Endometrial microvascular endothelial cells (primary cell): ENCODE data around the gene CATSPER1. TPM values are rescaled to one million over a fixed set of nuclear protein-coding genes. Genes with fewer than 3 reads are reported as not detected.

Source experiments
- in situ Hi-C: cut with HindIII; loops from 2 replicates; pipeline ENCODE4 v1.10.0; 2017; ENCODE audit warnings: low sequenced_read_pairs, low pct_unique_long_range_greater_than_20kb; ENCODE audit errors: inconsistent ontology term
- total RNA-seq: library from RNA; depleted of rRNA; stranded (reverse); fragments of >200 nt; gene quantifications from one replicate; pipeline ENCODE4 v1.2.3, GENCODE V29; 2015; ENCODE audit errors: inconsistent ontology term

Gene CATSPER1
- total RNA-seq, 1 donor from 2014 or later = under 0.01 TPM

- in situ Hi-C loops = no loop called here
Measured at GRCh38 chr11:66008468-66009101, 17.7 kb downstream of the CATSPER1 start.

- in situ Hi-C loops = no loop called here
Measured at GRCh38 chr11:66008095-66008467, 18.2 kb downstream of the CATSPER1 start.

GRCh38 chr11:66007201-66007634 is 19.1 kb downstream of the CATSPER1 start:
- in situ Hi-C loops = no loop called here

- in situ Hi-C loops = no loop called here
Measured at GRCh38 chr11:66006891-66007176, 19.4 kb downstream of the CATSPER1 start.

GRCh38 chr11:66006134-66006890 is 20.0 kb downstream of the CATSPER1 start:
- in situ Hi-C loops = no loop called here

- in situ Hi-C loops = no loop called here
Measured at GRCh38 chr11:66004186-66004585, 22.1 kb downstream of the CATSPER1 start.

GRCh38 chr11:66003291-66003690 is 23.0 kb downstream of the CATSPER1 start:
- in situ Hi-C loops = no loop called here

- in situ Hi-C loops = no loop called here
Measured at GRCh38 chr11:66002648-66003225, 23.5 kb downstream of the CATSPER1 start.

GRCh38 chr11:66001942-66002647 is 24.2 kb downstream of the CATSPER1 start, which contains the start of the genes BANF1 and EIF1AD:
Gene BANF1 (plus strand): TSS chr11:66002503. CDS start chr11:66003251, 748 bp downstream.
Gene EIF1AD (minus strand): TSS chr11:66002157. CDS start chr11:66000389, 1,768 bp downstream.
- in situ Hi-C loops = no loop called here

GRCh38 chr11:65997286-65997685 is 29.0 kb downstream of the CATSPER1 start:
- in situ Hi-C loops = no loop called here

- in situ Hi-C loops = no loop called here
Measured at GRCh38 chr11:65992056-65992455, 34.2 kb downstream of the CATSPER1 start.

GRCh38 chr11:65988791-65989592 is 37.3 kb downstream of the CATSPER1 start:
- in situ Hi-C loops = no loop called here

GRCh38 chr11:65987336-65987735 is 38.9 kb downstream of the CATSPER1 start:
- in situ Hi-C loops = no loop called here

GRCh38 chr11:65983589-65983987 is 42.7 kb downstream of the CATSPER1 start:
- in situ Hi-C loops = no loop called here

- in situ Hi-C loops = no loop called here
Measured at GRCh38 chr11:65982824-65983588, 43.3 kb downstream of the CATSPER1 start.

- in situ Hi-C loops = no loop called here
Measured at GRCh38 chr11:65981972-65982823, 44.1 kb downstream of the CATSPER1 start.

- in situ Hi-C loops = no loop called here
Measured at GRCh38 chr11:65981101-65981740, 45.1 kb downstream of the CATSPER1 start.
